Left lobe of liver (tissue), 2 donors: ENCODE results near the gene CYP39A1. TPM values are rescaled to one million over a fixed set of nuclear protein-coding genes. Genes with fewer than 3 reads are reported as not detected.
"Not testable (repeated sequence)": the region's sequence is repeated elsewhere in the genome, so short reads cannot be mapped to it uniquely, and the experiment has no call there.

Experiments
- ATAC-seq: fragments of 200-7000 bp; cut with Tn5 transposase; one replicate; pipeline ENCODE4 v1.9.1; 2020; ENCODE audit warnings: mild to moderate bottlenecking, moderate library complexity
- DNase-seq: peaks from one replicate; pipeline ENCODE4 v3.0.0-alpha.2; 2020; ENCODE audit warnings: low spot score
- total RNA-seq: library from RNA; stranded (reverse); gene quantifications from one replicate; pipeline ENCODE4 v1.2.1, GENCODE V29; 2021
- donor health status: DM: no; HTN: no; CAD: no; lungs with moderate emphysema.
- donor health status: DM: no; HTN: yes; CAD: no.

The CYP39A1 gene
- total RNA-seq, 1 donor from 2014 or later: 35.9 TPM

GRCh38 chr6:46651006-46651405 lies 1.6 kb downstream of the CYP39A1 start:
- ATAC-seq (no peak), DNase-seq (no peak)

- DNase-seq: peak; percentile 56
- peak; percentile 16 for ATAC-seq
Observed at GRCh38 chr6:46648869-46649492, 3.6 kb downstream of the CYP39A1 start.

GRCh38 chr6:46648108-46648507 lies 4.5 kb downstream of the CYP39A1 start:
- not testable (repeated sequence) for ATAC-seq, DNase-seq

DNA sequence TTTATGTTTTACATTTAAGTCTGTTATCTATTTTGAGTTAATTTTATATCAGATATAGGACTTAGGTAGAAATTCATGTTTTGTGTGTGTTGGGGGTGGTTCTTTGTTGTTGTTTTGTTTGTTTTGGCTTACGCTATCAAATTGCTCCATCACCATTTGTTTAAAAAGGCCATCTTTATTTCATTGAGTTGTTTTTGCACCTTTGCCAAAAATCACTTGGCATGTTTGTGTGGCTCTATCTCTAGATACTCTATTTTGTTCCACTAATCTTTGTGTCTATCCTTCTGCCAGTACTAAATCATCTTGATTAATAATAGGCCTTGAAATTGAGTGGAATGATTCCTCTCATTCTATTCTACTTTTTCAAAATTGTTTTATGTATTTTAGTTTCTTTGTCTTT lies 7.4 kb downstream of the CYP39A1 start:
- DNase-seq (no peak), ATAC-seq (peak; percentile 65)

- DNase-seq: no peak
- ATAC-seq: no peak
Observed at GRCh38 chr6:46642928-46643751, 9.5 kb downstream of the CYP39A1 start.

DNA sequence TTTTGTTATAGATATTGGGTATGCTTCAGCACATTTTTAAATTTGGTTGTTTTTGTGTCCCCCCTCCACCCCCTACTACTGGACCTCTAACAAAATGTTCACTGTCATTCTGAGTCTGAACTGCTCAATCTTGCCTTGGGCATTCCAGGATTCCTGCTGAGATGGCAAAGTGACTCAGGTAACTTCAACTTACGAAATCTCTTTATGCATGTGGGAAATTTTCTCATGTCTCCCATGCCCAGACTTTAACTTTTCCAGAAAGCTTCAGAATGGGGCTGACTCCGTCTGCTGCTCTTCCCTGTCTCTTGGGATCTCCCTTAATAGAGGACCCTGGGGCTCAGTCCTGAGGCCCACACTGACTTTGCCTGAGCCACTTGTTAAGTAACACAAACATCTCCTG lies 14.0 kb downstream of the CYP39A1 start:
- DNase-seq (no peak), ATAC-seq (no peak)

DNA sequence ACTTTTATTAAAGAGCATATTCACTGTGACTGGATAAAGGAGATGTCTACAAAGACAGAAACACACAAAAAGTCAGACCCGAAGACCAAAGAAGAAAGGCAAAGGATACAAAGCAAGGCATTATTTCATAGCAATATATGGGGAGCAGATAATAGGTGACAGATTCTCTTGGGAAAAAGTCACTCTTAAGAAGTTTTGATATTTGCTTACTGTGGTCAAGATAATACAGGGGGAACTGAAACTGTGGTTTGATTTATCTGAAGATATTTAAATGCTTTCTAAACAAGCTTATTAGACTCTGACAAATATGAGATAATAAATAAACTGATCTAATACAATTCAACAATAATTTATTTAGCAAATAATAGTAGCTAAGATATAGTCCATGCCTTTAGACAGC lies 14.7 kb downstream of the CYP39A1 start:
- ATAC-seq (no peak), DNase-seq (no peak)

DNA sequence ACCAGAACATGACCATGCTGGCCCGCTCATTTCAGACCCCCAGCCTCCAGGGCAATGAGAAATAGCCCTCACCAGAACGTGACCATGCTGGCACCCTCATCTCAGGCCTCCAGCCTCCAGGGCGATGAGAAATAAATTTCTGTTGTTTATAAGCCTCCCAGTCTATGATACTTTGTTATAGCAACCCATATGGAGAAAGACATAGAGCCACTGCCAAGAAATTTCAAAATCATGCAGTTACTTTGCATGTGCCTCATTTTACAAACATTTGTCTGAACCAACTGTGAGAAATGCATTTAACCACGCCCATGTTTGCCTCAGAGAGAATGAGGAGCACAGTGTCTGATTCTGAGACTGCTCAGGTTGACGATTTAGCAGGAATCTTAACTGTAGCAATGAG lies 15.5 kb downstream of the CYP39A1 start:
- DNase-seq (no peak), ATAC-seq (no peak)

DNA sequence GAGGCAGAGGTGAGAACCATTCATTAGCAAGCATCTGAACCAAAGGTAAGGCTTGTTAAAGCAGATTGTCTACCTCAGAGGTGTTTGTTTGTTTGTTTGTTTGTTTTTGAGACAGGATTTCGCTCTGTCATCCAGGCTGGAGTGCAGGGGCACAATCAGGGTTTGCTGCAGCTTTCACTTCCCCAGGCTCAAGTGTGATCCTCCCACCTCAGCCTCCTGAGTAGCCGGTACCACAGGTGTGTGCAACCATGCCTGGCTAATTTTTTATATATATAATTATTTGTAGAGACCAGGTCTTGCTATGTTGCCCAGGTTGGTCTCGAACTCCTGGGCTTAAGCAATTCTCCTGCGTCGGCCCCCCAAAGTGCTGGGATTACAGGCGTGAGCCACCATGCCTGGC lies 17.2 kb downstream of the CYP39A1 start:
- DNase-seq (no peak), ATAC-seq (no peak)

DNA sequence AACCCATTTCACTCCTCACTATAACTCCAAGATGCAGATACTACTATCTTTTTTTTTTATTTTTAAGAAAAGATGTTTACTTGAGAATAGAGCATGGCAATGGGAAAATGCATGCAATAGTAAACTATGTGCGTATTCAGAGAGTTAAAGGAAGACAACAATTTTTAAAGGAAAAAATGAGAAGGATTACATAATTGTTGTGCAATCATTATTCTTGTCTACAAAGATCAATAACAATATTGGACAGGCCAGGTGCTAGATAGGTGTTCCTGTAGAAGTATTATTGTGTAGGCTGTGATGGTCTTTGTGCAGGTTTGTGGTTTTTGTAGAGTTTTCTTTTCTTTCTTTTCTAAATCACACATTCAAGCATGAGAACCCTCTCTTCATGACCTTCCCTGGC lies 20.6 kb downstream of the CYP39A1 start:
- DNase-seq (no peak), ATAC-seq (no peak)

GRCh38 chr6:46629691-46630090 lies 22.9 kb downstream of the CYP39A1 start:
- no peak for ATAC-seq
- no peak for DNase-seq

GRCh38 chr6:46628976-46629375 lies 23.6 kb downstream of the CYP39A1 start:
- DNase-seq (no peak), ATAC-seq (no peak)

- ATAC-seq: no peak
Observed at GRCh38 chr6:46628498-46628897, 24.1 kb downstream of the CYP39A1 start.

DNA sequence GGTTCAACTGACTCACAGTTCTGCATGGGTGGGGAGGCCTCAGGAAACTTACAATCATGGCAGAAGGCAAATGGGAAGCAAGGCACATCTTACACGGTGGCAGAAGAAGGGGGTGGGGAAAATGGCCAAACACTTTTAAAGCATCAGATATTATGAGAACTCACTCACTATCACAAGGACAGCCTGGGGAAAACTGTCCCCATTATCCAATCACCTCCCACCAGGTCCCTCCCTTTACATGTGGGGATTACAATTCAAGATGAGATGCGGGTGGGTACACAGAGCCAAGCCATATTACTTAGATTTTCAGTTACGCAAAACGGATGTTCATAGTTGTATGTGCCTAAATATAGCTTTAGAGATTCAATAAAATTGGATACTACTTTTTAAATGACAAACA lies 25.6 kb downstream of the CYP39A1 start:
- no peak for DNase-seq
- no peak for ATAC-seq

More at GRCh38 chr6:46628498-46628897, 24.1 kb downstream of the CYP39A1 start:
- DNase-seq: no peak

GRCh38 chr6:46626228-46626909 lies 26.2 kb downstream of the CYP39A1 start:
- ATAC-seq (peak; percentile 82), DNase-seq (no peak)

DNA sequence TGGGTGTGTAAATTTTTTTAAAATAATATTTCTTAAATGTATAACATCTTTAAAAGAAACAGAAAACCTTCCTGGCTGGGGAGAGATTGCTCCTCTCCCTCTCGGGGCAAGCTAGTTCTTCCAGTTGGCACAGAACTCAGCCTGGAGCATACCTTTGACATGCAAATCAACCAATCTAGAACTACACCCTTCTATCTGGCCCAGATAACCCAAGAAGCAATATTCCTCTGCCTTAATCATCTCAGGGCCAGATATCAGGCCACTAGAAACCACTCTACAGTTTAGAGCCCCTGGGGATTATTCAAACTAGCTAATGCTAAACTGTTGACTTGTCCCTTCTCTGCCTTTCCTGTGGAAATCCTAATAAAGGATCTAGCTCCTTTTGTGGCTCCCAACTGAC lies 33.9 kb downstream of the CYP39A1 start:
- DNase-seq (no peak), ATAC-seq (no peak)

- no peak for ATAC-seq
- DNase-seq: no peak
Observed at GRCh38 chr6:46612645-46613044, 40.0 kb downstream of the CYP39A1 start.

GRCh38 chr6:46610862-46611553 lies 41.6 kb downstream of the CYP39A1 start:
- DNase-seq (no peak), ATAC-seq (no peak)

DNA sequence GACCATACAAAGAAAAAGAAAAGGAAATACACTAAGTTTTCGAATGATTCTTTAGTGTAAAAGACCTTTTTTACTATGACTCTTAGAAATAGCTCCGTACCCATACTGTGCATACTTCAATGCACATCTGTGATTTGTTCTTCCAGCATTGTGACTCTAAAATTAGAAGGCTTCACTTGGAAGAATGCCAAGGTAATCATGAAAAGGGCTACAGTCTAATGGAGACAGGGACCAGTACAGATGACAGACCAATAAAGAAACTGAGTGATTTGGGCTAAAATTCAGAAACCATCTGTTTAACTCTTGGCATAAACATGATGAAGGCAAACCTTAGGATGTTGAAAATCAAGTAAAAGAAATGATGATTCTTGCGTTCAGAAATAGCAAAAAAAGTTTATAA lies 46.3 kb downstream of the CYP39A1 start:
- ATAC-seq (no peak), DNase-seq (no peak)

DNA sequence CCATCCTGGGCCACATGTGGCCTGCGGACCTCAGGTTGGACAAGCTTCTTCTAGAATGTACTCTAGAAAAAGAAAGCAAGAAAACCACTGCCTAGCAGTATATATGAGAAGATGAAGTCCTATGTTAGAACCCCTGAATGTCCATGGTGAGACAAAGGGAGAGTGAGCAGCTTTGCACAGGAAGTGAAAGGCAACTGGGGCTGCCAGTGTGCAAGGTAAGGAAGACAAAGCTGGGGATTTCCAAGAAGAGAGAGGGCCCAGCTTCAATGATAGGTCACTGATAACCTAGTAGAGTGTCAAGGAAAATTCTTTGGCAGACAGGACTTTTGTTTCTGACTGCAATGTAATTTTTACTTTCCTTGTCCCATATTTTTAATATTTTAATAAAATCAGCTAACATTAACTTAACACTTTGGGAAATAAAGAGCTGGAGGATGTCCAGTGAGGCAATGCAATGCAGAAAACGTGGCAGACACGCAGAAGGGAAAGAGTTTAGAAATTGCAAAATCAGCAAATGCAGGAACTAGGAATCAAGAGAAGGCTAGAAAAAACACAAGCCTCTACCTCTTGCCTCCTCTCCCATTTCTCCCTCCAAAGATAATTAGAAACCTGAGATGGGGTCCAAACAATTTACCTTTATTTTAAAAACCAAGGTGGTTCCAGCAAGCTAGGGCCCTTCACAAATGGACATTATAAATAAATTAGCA lies 47.4 kb downstream of the CYP39A1 start:
- ATAC-seq (no peak), DNase-seq (no peak)

- DNase-seq: no peak
- ATAC-seq: no peak
Observed at GRCh38 chr6:46598215-46598614, 54.4 kb downstream of the CYP39A1 start.
